ENCODE measurements around the gene NINJ2.

DNA sequence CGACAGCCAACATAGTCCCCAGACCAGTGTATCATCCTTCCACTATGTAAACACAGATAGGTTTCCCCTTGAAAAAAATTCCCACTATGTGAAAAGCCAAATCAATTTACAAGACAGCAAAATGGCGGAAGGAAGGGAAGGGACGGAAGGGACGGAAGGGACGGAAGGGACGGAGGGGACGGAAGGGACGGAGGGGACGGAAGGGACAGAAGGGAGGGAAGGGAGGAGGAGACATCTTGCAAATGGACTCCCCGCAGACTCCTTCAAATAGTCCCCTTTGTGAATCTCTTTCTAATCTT is 75.3 kb downstream of the NINJ2 start:
- TF ChIP-seq EZH2 (IDR thresholded peaks at IDR 0.05; ENCODE audit: borderline replicate concordance, low read depth, low read length, severe bottlenecking), result no peak
- TF ChIP-seq, protein P1, sequence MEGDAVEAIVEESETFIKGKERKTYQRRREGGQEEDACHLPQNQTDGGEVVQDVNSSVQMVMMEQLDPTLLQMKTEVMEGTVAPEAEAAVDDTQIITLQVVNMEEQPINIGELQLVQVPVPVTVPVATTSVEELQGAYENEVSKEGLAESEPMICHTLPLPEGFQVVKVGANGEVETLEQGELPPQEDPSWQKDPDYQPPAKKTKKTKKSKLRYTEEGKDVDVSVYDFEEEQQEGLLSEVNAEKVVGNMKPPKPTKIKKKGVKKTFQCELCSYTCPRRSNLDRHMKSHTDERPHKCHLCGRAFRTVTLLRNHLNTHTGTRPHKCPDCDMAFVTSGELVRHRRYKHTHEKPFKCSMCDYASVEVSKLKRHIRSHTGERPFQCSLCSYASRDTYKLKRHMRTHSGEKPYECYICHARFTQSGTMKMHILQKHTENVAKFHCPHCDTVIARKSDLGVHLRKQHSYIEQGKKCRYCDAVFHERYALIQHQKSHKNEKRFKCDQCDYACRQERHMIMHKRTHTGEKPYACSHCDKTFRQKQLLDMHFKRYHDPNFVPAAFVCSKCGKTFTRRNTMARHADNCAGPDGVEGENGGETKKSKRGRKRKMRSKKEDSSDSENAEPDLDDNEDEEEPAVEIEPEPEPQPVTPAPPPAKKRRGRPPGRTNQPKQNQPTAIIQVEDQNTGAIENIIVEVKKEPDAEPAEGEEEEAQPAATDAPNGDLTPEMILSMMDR (IDR thresholded peaks at IDR 0.05; ENCODE audit: borderline replicate concordance, extremely low read depth, low read length, poor library complexity, severe bottlenecking), result no peak

Measured in DND-41 (cell line).